HG03469 (cell line): Measurements from ENCODE around the gene NEU4.
"Not testable (repeated sequence)": the region's sequence is repeated elsewhere in the genome, so short reads cannot be mapped to it uniquely, and the experiment has no call there.

Source experiments
- ATAC-seq: cut with Tn5 transposase; IDR thresholded peaks from one replicate; pipeline ENCODE4 v1.9.1; 2021; ENCODE audit warnings: mild to moderate bottlenecking, moderate library complexity, moderate number of reproducible peaks; ENCODE audit not compliant: unreplicated experiment

NEU4 gene

GRCh38 chr2:241823531-241824437 is 14.8 kb downstream of the NEU4 start:
- not testable (repeated sequence) for ATAC-seq

GRCh38 chr2:241827394-241827793 is 18.4 kb downstream of the NEU4 start:
- no peak for ATAC-seq

- ATAC-seq: no peak
These were observed 24.2 kb downstream of the NEU4 start for GRCh38 chr2:241833101-241833663.

GRCh38 chr2:241833756-241834526 is 24.9 kb downstream of the NEU4 start:
- ATAC-seq: not testable (repeated sequence)

GRCh38 chr2:241834527-241835210 is 25.7 kb downstream of the NEU4 start:
- no peak for ATAC-seq

GRCh38 chr2:241835611-241836010 is 26.6 kb downstream of the NEU4 start:
- no peak for ATAC-seq

- ATAC-seq: no peak
These were observed 27.3 kb downstream of the NEU4 start for GRCh38 chr2:241836292-241836691.

- ATAC-seq: no peak
These were observed 28.4 kb downstream of the NEU4 start for GRCh38 chr2:241837197-241837965.

- no peak for ATAC-seq
These were observed 32.4 kb downstream of the NEU4 start for GRCh38 chr2:241841181-241842066.

- no peak for ATAC-seq
These were observed 33.0 kb downstream of the NEU4 start for GRCh38 chr2:241842067-241842415.

- ATAC-seq: no peak
These were observed 33.7 kb downstream of the NEU4 start for GRCh38 chr2:241842620-241843211.

GRCh38 chr2:241843321-241844065 is 34.5 kb downstream of the NEU4 start:
- no peak for ATAC-seq

- no peak for ATAC-seq
These were observed 35.2 kb downstream of the NEU4 start for GRCh38 chr2:241844066-241844728.

- no peak for ATAC-seq
These were observed 36.0 kb downstream of the NEU4 start for GRCh38 chr2:241844831-241845578.

GRCh38 chr2:241846406-241846805 is 37.4 kb downstream of the NEU4 start:
- ATAC-seq: no peak

- ATAC-seq: no peak
These were observed 40.0 kb downstream of the NEU4 start for GRCh38 chr2:241848761-241849615.
